ENCODE measurements around the gene HBP1. TPM values are rescaled to one million over a fixed set of nuclear protein-coding genes. Genes with fewer than 3 reads are reported as not detected.

The HBP1 gene
- total RNA-seq, 1 donor from 2014 or later: 121 TPM

- Histone ChIP-seq H3K4me3 (no peak overlapping the region), H3K4me1 (no peaks in the 10 kb centered on the region), H3K27ac (no peak overlapping the region), H3K4me2 (no peak overlapping the region), H3F3A (ENCODE audit: low read depth) (no peaks in the 10 kb centered on the region), H2AFZ (replicated peaks) (no peak overlapping the region), H3K79me2 (ENCODE audit: low read depth) (no peaks in the 10 kb centered on the region), H3K9ac (no peak overlapping the region), H3K27me3 (no peaks in the 10 kb centered on the region), H3K9me3 (ENCODE audit: low read depth) (no peaks in the 10 kb centered on the region), H4K20me1 (ENCODE audit: low read depth) (no peaks in the 10 kb centered on the region), H3K36me3 (no peaks in the 10 kb centered on the region)
- Mint-ChIP-seq H3K27ac (no peak overlapping the region), H3K9me3 (no peaks in the 10 kb centered on the region), H3K27me3 (ENCODE audit: insufficient read depth, low read depth) (no peaks in the 10 kb centered on the region), H3K4me3 (no peak overlapping the region), H3K36me3 (peaks cover 8% of the 10 kb centered on the region), H3K4me1 (peaks cover 8% of the 10 kb centered on the region)
- TF ChIP-seq CTCF (IDR thresholded peaks at IDR 0.05) (no peak), EZH2 (IDR thresholded peaks at IDR 0.05) (no peak), EZH2phosphoT487 (IDR thresholded peaks at IDR 0.05) (no peak)
- no peak for DNase-seq (ENCODE audit: low spot score)
These were observed 40.1 kb upstream of the HBP1 start for GRCh38 chr7:107128748-107129147.

GRCh38 chr7:107130487-107131220 is 38.1 kb upstream of the HBP1 start:
- no peak overlapping the region for H2AFZ ChIP-seq (replicated peaks)
- no peaks in the 10 kb centered on the region for H3K4me1 ChIP-seq
- no peak overlapping the region for H3K27ac ChIP-seq
- Mint-ChIP-seq H3K27ac (no peak overlapping the region), H3K4me1 (peaks cover 8% of the 10 kb centered on the region), H3K4me3 (no peak overlapping the region), H3K27me3 (ENCODE audit: insufficient read depth, low read depth) (no peaks in the 10 kb centered on the region), H3K36me3 (peaks cover 8% of the 10 kb centered on the region), H3K9me3 (no peaks in the 10 kb centered on the region)
- no peaks in the 10 kb centered on the region for H3F3A ChIP-seq (ENCODE audit: low read depth)
- no peak overlapping the region for H3K4me2 ChIP-seq
- H4K20me1 ChIP-seq (ENCODE audit: low read depth): no peaks in the 10 kb centered on the region
- H3K9ac ChIP-seq: no peak overlapping the region
- no peak for DNase-seq (ENCODE audit: low spot score)
- no peaks in the 10 kb centered on the region for H3K36me3 ChIP-seq
- H3K4me3 ChIP-seq: no peak overlapping the region
- H3K27me3 ChIP-seq: no peaks in the 10 kb centered on the region
- no peaks in the 10 kb centered on the region for H3K79me2 ChIP-seq (ENCODE audit: low read depth)
- no peaks in the 10 kb centered on the region for H3K9me3 ChIP-seq (ENCODE audit: low read depth)
- TF ChIP-seq EZH2phosphoT487 (IDR thresholded peaks at IDR 0.05) (no peak), CTCF (IDR thresholded peaks at IDR 0.05) (peak; percentile 13)

- no peak overlapping the region for H3K27ac Mint-ChIP-seq
- H2AFZ ChIP-seq (replicated peaks): no peak overlapping the region
- no peak overlapping the region for H3K27ac ChIP-seq
- H3F3A ChIP-seq (ENCODE audit: low read depth): no peaks in the 10 kb centered on the region
- DNase-seq (ENCODE audit: low spot score): no peak
- H3K4me3 Mint-ChIP-seq: no peak overlapping the region
- H3K9me3 Mint-ChIP-seq: no peaks in the 10 kb centered on the region
- H3K4me1 Mint-ChIP-seq: peaks cover 8% of the 10 kb centered on the region
- no peaks in the 10 kb centered on the region for H3K79me2 ChIP-seq (ENCODE audit: low read depth)
- H3K27me3 Mint-ChIP-seq (ENCODE audit: insufficient read depth, low read depth): no peaks in the 10 kb centered on the region
- no peak overlapping the region for H3K4me3 ChIP-seq
- no peak overlapping the region for H3K9ac ChIP-seq
- H3K36me3 ChIP-seq: no peaks in the 10 kb centered on the region
- peaks cover 8% of the 10 kb centered on the region for H3K36me3 Mint-ChIP-seq
- no peaks in the 10 kb centered on the region for H3K9me3 ChIP-seq (ENCODE audit: low read depth)
- TF ChIP-seq EZH2phosphoT487 (IDR thresholded peaks at IDR 0.05) (no peak), CTCF (IDR thresholded peaks at IDR 0.05) (no peak), EZH2 (IDR thresholded peaks at IDR 0.05) (no peak)
- H3K27me3 ChIP-seq: no peaks in the 10 kb centered on the region
- no peaks in the 10 kb centered on the region for H3K4me1 ChIP-seq
- no peak overlapping the region for H3K4me2 ChIP-seq
- H4K20me1 ChIP-seq (ENCODE audit: low read depth): no peaks in the 10 kb centered on the region
These were observed 35.4 kb upstream of the HBP1 start for GRCh38 chr7:107133396-107133795.
